Stimulated activated naive CD8-positive, alpha-beta T cell treated with anti-CD3 and anti-CD28 coated beads, Interleukin-15, amount 100 ng/mL, for 72 hours (primary cell): ENCODE measurements around the gene EXOC7.
A peak's percentile ranks its signal among the peaks of the same experiment; 100 is the strongest.

Source experiments
- ATAC-seq: fragments of 150-1000 bp; cut with Tn5 transposase; 2 replicates; pipeline ENCODE4 v1.10.0; 2021; ENCODE audit warnings: mild to moderate bottlenecking, moderate library complexity
- DNase-seq, 2 donors: peaks; one replicate each; pipeline ENCODE4 v3.0.0; 2021 to 2022
- H3K27ac Mint-ChIP-seq, 2 donors: one replicate each; pipeline ENCODE4 v1.8.0; 2022; ENCODE audit warnings: mild to moderate bottlenecking in 2 of 2, mixed read lengths in 2 of 2, moderate library complexity in 2 of 2
- H3K27me3 Mint-ChIP-seq: one replicate; pipeline ENCODE4 v1.8.0; 2022; ENCODE audit warnings: mixed read lengths
- H3K4me1 Mint-ChIP-seq: one replicate; pipeline ENCODE4 v1.8.0; 2022; ENCODE audit warnings: mild to moderate bottlenecking, mixed read lengths
- H3K4me3 Mint-ChIP-seq, 2 donors: one replicate each; pipeline ENCODE4 v1.8.0; 2022; ENCODE audit warnings: mild to moderate bottlenecking in 2 of 2, mixed read lengths in 2 of 2, moderate library complexity in 1 of 2
- H3K9me3 Mint-ChIP-seq, 2 donors: one replicate each; pipeline ENCODE4 v1.8.0; 2022; ENCODE audit warnings: mixed read lengths in 2 of 2

EXOC7 gene

GRCh38 chr17:76111956-76112355 lies 8.4 kb upstream of the EXOC7 start:
- no peak for ATAC-seq
- no peak for DNase-seq
- Mint-ChIP-seq H3K27me3 (no peaks in the 10 kb centered on the region), H3K4me1 (no peaks in the 10 kb centered on the region), H3K27ac (peak overlapping the region in 1 of 2 donors; percentile 27), H3K9me3 (no peaks in the 10 kb centered on the region), H3K4me3 (no peak overlapping the region)

- Mint-ChIP-seq H3K27ac (no peak overlapping the region), H3K4me1 (peaks cover 20% of the 10 kb centered on the region), H3K9me3 (no peaks in the 10 kb centered on the region), H3K27me3 (no peaks in the 10 kb centered on the region), H3K4me3 (no peak overlapping the region)
- ATAC-seq, result no peak
- DNase-seq, result no peak
Observed at GRCh38 chr17:76107509-76107908, 3.9 kb upstream of the EXOC7 start.

GRCh38 chr17:76106703-76107102 lies 3.1 kb upstream of the EXOC7 start:
- DNase-seq (no peak), ATAC-seq (no peak)
- Mint-ChIP-seq H3K27me3 (no peaks in the 10 kb centered on the region), H3K4me1 (peaks cover 22% of the 10 kb centered on the region), H3K9me3 (no peaks in the 10 kb centered on the region), H3K27ac (no peak overlapping the region), H3K4me3 (no peak overlapping the region)

DNA sequence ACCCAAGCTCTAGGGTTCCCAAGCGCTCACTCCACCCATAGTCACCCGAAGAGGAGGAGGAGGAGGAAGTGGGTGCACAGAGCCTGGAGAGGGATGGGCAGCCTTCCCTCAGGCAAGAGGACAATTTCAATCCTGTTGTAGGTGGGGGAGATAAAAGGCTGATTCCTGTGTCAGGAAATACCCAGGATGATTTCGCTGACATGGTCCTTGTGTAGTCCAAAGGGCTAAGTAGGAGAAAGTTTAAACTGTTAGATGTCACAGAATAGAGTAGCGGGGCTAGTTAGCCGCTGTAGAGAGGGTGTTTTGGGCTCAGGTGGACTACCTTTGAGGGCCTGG lies 1.3 kb upstream of the EXOC7 start:
- Mint-ChIP-seq H3K4me3 (peak overlapping the region; percentile 95 to 96), H3K27ac (peak overlapping the region; percentile 48 to 86), H3K27me3 (no peaks in the 10 kb centered on the region), H3K9me3 (no peaks in the 10 kb centered on the region), H3K4me1 (peaks cover 30% of the 10 kb centered on the region)
- DNase-seq (no peak), ATAC-seq (no peak)

GRCh38 chr17:76104140-76104895 lies 731 bp upstream of the EXOC7 start:
- H3K4me3 Mint-ChIP-seq, result peak overlapping the region; percentile 95 to 96
- H3K9me3 Mint-ChIP-seq, result no peaks in the 10 kb centered on the region
- no peak for ATAC-seq
- no peaks in the 10 kb centered on the region for H3K27me3 Mint-ChIP-seq
- H3K4me1 Mint-ChIP-seq, result peaks cover 30% of the 10 kb centered on the region
- H3K27ac Mint-ChIP-seq, result peak overlapping the region; percentile 98
- no peak for DNase-seq

- Mint-ChIP-seq H3K27ac (peak overlapping the region; percentile 98), H3K4me1 (peaks cover 31% of the 10 kb centered on the region), H3K9me3 (no peaks in the 10 kb centered on the region), H3K4me3 (peak overlapping the region; percentile 95 to 96), H3K27me3 (no peaks in the 10 kb centered on the region)
- ATAC-seq (no peak), DNase-seq (no peak)
Observed at GRCh38 chr17:76102944-76103273, 678 bp downstream of the EXOC7 start.

- Mint-ChIP-seq H3K27ac (peak overlapping the region in 1 of 2 donors; percentile 31), H3K4me1 (peaks cover 16% of the 10 kb centered on the region), H3K9me3 (no peaks in the 10 kb centered on the region), H3K27me3 (no peaks in the 10 kb centered on the region), H3K4me3 (no peak overlapping the region)
- DNase-seq (no peak), ATAC-seq (no peak)
Observed at GRCh38 chr17:76097716-76098295, 5.8 kb downstream of the EXOC7 start.

GRCh38 chr17:76095943-76096342 lies 7.6 kb downstream of the EXOC7 start:
- H3K4me3 Mint-ChIP-seq, result no peak overlapping the region
- DNase-seq (no peak), ATAC-seq (no peak)
- no peak overlapping the region for H3K27ac Mint-ChIP-seq
- H3K27me3 Mint-ChIP-seq, result no peaks in the 10 kb centered on the region
- H3K4me1 Mint-ChIP-seq, result peaks cover 4% of the 10 kb centered on the region
- H3K9me3 Mint-ChIP-seq, result no peaks in the 10 kb centered on the region

- Mint-ChIP-seq H3K4me1 (peaks cover 4% of the 10 kb centered on the region), H3K27ac (peak overlapping the region in 1 of 2 donors; percentile 21), H3K4me3 (no peak overlapping the region), H3K9me3 (no peaks in the 10 kb centered on the region), H3K27me3 (no peaks in the 10 kb centered on the region)
- no peak for DNase-seq
- no peak for ATAC-seq
Observed at GRCh38 chr17:76094046-76094445, 9.5 kb downstream of the EXOC7 start.

- Mint-ChIP-seq H3K4me1 (peaks cover 2% of the 10 kb centered on the region), H3K27me3 (no peaks in the 10 kb centered on the region), H3K27ac (peak overlapping the region in 1 of 2 donors; percentile 76), H3K4me3 (no peak overlapping the region), H3K9me3 (no peaks in the 10 kb centered on the region)
- DNase-seq (no peak), ATAC-seq (no peak)
Observed at GRCh38 chr17:76092526-76093413, 10.8 kb downstream of the EXOC7 start.

- ATAC-seq, result peak; percentile 51
- Mint-ChIP-seq H3K27me3 (no peaks in the 10 kb centered on the region), H3K9me3 (no peaks in the 10 kb centered on the region)
Observed at GRCh38 chr17:76091526-76092286, 11.9 kb downstream of the EXOC7 start.

DNA sequence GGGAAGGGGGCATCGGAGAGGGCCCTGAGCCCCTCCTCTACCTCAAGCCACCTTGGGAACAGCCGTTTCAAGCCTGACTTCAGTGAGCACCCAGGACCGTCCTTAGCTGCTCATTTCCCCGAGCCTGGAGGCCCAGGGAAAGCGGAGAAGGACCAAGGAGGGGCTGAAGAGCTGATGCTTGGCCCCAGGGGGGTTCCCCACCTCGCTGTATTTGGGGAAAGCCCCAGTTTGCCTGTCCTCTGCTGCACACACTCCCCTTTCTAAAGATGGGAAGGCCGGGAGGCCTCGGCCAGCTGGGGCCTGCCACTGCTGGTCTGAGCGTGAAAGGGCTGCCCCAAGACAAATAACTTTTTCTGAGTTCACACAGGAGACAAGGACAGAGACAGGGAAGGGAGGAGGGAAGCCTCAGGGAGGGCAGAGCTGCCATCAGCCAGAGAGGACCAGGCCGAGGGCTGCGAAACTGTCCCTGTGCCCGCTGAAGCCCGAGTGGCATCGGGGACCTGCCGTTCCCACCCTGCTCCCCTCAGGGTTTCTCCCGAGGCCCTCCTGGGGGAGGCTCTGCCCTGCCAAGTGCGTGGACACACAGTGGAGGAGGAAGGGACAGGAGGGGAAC lies 13.0 kb downstream of the EXOC7 start:
- ATAC-seq, result no peak
- no peaks in the 10 kb centered on the region for H3K27me3 Mint-ChIP-seq
- no peaks in the 10 kb centered on the region for H3K4me1 Mint-ChIP-seq
- peak overlapping the region in 1 of 2 donors; percentile 31 for H3K27ac Mint-ChIP-seq
- no peak overlapping the region for H3K4me3 Mint-ChIP-seq
- no peaks in the 10 kb centered on the region for H3K9me3 Mint-ChIP-seq
- DNase-seq, result no peak

More at GRCh38 chr17:76091526-76092286, 11.9 kb downstream of the EXOC7 start:
- Mint-ChIP-seq H3K4me3 (peak overlapping the region; percentile 23 to 66), H3K27ac (peak overlapping the region; percentile 71 to 89), H3K4me1 (no peaks in the 10 kb centered on the region)
- DNase-seq, result no peak

GRCh38 chr17:76089680-76090516 lies 13.7 kb downstream of the EXOC7 start:
- H3K4me1 Mint-ChIP-seq, result no peaks in the 10 kb centered on the region
- no peaks in the 10 kb centered on the region for H3K27me3 Mint-ChIP-seq
- H3K27ac Mint-ChIP-seq, result peak overlapping the region in 1 of 2 donors; percentile 86
- H3K4me3 Mint-ChIP-seq, result no peak overlapping the region
- no peaks in the 10 kb centered on the region for H3K9me3 Mint-ChIP-seq
- DNase-seq, result no peak
- no peak for ATAC-seq

DNA sequence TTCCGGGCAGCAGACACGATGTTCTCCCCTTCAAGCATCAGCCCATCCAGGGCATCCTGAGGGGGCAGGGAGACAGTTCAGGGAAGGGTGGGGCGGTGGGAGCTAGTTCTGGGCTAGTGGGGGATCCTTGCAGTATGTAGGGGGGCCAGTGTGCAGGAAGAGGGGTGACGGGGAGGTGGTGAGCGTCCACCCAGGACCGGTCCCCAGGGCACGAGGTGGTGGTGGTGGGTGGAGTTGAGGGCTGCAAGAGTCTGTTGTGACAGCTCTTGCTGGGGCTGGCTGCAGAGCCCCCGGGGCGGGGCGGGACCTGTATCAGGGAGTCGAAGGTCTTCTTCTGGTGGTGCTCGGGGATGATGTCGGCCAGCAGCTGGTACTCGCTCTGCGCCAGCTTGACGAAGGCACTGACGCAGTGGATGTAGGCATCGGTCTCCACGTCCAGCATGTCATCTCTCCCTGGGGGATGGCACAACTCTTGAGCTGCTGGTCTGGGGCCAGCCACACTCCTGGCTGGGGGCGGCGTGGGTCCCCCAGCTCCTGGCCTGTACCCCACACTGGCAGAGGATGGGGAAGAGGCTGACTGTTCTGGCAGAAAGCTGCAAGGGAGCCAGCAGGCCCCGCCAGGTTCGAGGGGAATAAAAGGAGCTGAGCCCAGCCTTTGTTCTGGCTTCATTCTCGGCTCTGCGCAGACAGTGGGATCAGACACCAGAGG lies 14.6 kb downstream of the EXOC7 start:
- no peaks in the 10 kb centered on the region for H3K27me3 Mint-ChIP-seq
- H3K4me3 Mint-ChIP-seq, result no peak overlapping the region

More for the DNA sequence above, 14.6 kb downstream of the EXOC7 start:
- H3K27ac Mint-ChIP-seq, result peak overlapping the region in 1 of 2 donors; percentile 89
- H3K4me1 Mint-ChIP-seq, result no peaks in the 10 kb centered on the region
- no peak for DNase-seq
- ATAC-seq, result no peak
- H3K9me3 Mint-ChIP-seq, result no peaks in the 10 kb centered on the region
